DOHH2 (cell line): ENCODE results near the gene SOX10.

Experiments used
- CTCF ChIP-seq: fragments of 200-600 bp; sonication (generic); IDR thresholded peaks from one replicate; pipeline ENCODE4 v1.5.1; 2014; ENCODE audit warnings: antibody characterized with exemption, mild to moderate bottlenecking, low read depth, low read length; ENCODE audit not compliant: poor library complexity, severe bottlenecking
- EZH2phosphoT487 ChIP-seq: fragments of 200-600 bp; sonication (generic); IDR thresholded peaks from 2 replicates; pipeline ENCODE4 v1.6.1; 2017; ENCODE audit warnings: borderline replicate concordance, mild to moderate bottlenecking, antibody characterized with exemption, low read length, moderate library complexity, mixed read lengths

GRCh38 chr22:38025514-38025913, 41.2 kb upstream of the SOX10 start:
- TF ChIP-seq CTCF = no peak
- TF ChIP-seq EZH2phosphoT487 = no peak
